Stimulated activated naive CD8-positive, alpha-beta T cell treated with anti-CD3 and anti-CD28 coated beads, Interleukin-15, Interleukin-2, amounts not matched to agents 100 U/mL and 50 U/mL, for 24 hours (primary cell): Measurements from ENCODE around the gene SPATA9.
"Not testable (repeated sequence)": the region's sequence is repeated elsewhere in the genome, so short reads cannot be mapped to it uniquely, and the experiment has no call there.

Experiments
- ATAC-seq: fragments of 150-1000 bp; cut with Tn5 transposase; one replicate; pipeline ENCODE4 v1.10.0; 2021
- DNase-seq: peaks from one replicate; pipeline ENCODE4 v3.0.0; 2021

The SPATA9 gene

GRCh38 chr5:95646226-95646568 lies 36.6 kb downstream of the SPATA9 start:
- not testable (repeated sequence) for ATAC-seq, DNase-seq

DNA sequence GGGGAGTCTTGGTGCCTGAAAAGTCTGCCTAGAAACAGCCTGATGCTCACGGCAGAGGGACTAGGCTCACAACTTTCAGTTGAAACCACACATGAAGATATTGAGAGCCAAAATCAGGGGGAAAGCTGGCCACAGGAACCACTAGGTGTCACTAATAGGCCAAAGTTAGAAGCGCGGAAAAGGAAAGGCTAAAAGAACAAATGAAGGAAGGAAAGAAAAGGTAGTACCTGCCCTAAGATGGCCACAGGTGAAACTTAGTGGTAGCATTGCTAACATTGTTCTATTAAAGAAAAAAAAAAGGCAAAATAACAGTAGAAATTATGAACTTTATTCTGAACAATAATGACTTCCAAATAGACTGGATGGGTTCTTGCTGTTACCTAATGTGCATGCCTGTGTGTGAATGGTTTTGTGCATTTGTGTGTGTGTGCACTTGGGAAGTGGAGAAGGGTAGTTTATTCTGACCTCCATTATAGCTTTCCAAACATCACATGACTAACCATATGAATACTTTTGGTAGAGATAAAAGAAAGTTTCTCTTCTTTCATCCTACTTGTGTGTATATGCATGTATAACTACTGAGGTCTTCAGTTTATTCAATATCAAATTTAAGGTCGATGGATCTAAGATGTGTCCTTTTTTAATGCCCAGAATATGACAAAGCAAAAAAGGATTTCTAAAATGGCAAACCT lies 38.3 kb downstream of the SPATA9 start:
- ATAC-seq, result peak; percentile 25
- DNase-seq, result peak; percentile 42

DNA sequence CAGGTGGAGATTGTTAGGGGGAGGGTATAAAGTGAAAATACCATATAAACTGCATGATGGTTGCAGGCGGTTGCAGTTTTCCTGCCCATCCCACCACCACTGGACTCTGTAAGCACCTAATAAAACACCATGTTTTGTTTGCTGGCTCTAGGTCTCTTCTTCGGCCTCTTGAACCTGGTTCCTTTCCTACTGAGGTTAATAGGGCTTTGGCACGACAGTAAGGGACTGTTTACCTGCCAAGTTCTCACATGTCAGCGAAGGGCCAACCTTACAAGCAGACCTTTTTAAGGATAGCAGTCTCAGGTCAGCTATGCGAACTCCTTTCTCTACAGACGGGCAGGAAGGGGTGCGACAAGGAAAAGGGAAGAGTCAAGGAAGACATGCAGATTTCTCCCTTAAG lies 39.6 kb downstream of the SPATA9 start:
- ATAC-seq (no peak), DNase-seq (no peak)

GRCh38 chr5:95641741-95642220 lies 41.0 kb downstream of the SPATA9 start:
- DNase-seq (no peak), ATAC-seq (no peak)

DNA sequence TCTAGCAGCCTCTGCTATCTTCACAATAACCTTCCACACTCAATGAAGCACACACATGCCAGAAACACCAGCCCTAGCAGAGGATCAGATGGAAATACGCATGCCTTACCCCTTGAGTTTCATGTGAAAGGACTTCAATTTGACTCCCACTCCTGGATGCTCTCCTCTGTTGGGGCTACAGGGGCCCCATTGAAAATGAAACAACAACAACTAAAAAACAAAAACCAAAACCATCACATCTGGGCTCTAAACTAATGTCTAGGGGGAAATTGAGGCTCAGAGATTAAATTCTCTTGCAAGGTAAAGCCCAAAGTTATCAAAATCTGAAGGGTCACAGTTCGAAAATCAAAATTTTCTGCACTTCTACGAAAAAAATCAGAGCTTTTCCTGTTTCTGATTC lies 44.2 kb downstream of the SPATA9 start:
- DNase-seq, result no peak
- no peak for ATAC-seq

- DNase-seq, result no peak
- ATAC-seq, result no peak
These were observed 48.7 kb downstream of the SPATA9 start for GRCh38 chr5:95634081-95634480.

DNA sequence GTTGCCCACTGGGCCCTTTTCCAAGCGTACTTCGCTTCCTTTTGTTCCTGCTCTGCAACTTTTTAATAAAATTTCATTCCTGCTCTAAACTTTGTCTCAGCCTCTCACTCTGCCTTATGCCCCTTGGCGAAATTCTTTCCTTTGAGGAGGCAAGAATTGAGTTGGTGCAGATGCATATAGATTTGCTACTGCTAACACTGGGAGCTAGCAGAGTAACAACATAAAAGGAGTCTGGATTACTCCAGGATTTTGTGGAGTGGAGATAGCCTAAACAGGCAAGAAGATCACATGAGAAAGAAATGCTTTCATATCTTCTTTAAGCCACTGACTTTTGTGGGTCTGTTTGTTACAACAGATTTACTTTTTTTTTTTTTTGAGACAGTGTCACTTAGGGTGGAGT lies 49.1 kb downstream of the SPATA9 start:
- DNase-seq (no peak), ATAC-seq (no peak)

DNA sequence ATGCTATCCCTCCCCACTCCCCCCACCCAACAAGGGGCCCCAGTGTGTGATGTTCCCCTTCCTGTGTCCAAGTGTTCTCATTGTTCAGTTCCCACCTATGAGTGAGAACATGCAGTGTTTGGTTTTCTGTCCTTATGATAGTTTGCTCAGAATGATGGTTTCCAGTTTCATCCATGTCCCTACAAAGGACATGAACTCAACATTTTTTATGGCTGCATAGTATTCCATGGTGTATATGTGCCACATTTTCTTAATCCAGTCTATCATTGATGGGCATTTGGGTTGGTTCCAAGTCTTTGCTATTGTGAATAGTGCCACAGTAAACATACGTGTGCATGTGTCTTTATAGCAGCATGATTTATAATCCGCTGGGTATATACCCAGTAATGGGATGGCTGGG lies 49.8 kb downstream of the SPATA9 start:
- ATAC-seq, result not testable (repeated sequence)

GRCh38 chr5:95631991-95632675 lies 50.7 kb downstream of the SPATA9 start:
- ATAC-seq (peak; percentile 99), DNase-seq (peak; percentile 65)

More for the DNA sequence above, 49.8 kb downstream of the SPATA9 start:
- DNase-seq, result not testable (repeated sequence)

GRCh38 chr5:95631255-95631958 lies 51.4 kb downstream of the SPATA9 start:
- no peak for ATAC-seq

GRCh38 chr5:95630394-95630917 lies 52.3 kb downstream of the SPATA9 start:
- ATAC-seq (no peak), DNase-seq (no peak)

More at GRCh38 chr5:95631255-95631958, 51.4 kb downstream of the SPATA9 start:
- no peak for DNase-seq

- DNase-seq (no peak), ATAC-seq (no peak)
These were observed 53.9 kb downstream of the SPATA9 start for GRCh38 chr5:95628933-95629332.

GRCh38 chr5:95627971-95628810 lies 54.6 kb downstream of the SPATA9 start:
- ATAC-seq, result no peak
- DNase-seq, result no peak

DNA sequence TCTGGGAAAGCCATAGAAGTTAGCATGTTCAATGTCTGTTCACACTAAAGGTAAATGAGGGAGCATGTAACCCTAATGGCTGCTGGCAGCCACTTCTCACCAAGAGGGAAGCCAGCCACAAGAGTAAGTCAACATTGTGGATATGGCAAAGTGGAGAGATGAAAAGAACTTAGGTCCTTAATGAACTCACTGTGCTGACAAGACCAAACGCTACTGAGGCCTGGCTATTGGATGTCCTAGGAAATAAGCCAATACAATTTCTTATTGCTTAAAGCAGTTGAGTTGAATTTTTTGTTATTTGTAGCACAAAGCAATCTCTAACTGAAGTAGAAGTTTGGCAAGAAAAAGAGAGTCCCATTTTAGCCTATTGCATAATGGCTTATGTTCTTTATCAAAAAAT lies 56.1 kb downstream of the SPATA9 start:
- DNase-seq, result no peak
- ATAC-seq, result no peak

- no peak for ATAC-seq
- no peak for DNase-seq
These were observed 58.4 kb downstream of the SPATA9 start for GRCh38 chr5:95624368-95624767.

- no peak for ATAC-seq
These were observed 59.1 kb downstream of the SPATA9 start for GRCh38 chr5:95623706-95624105.

DNA sequence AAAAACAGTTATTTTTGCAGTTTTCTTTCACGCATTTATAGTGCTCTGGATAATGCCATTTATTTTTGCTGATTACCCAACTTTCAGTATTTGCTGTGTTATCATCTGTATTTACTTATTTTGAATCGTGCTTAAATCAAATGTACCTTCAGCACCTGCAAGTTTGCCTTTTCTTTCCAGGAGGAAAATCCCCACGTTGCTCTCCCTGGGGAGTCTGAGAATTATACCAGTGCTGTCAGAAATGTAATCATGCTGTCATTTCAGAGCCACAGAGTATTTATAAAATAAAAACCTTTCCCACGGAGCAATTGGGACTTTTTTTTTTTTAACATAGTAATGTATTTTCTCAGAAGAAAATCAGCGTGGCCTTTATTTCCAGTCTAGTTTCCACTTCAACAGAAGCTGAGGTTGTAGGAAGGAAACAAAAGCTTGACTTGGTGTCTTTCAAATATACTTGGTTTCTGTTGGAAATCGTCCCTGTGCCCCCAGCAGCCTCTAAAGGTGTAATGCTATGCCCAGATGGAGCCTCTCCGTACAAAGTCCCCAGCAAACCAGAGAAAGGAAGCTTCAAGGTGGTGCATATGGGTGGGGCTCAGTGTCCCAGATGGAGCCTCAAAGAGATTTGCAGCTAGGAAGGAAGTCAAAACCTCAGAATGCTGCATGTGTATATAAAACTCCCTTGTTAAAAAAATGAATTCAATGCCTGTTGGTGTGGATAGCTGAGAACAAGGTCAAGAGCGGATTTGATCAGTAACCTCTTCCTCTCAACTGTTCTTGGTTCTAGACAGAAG lies 60.8 kb downstream of the SPATA9 start:
- DNase-seq, result no peak
- ATAC-seq, result no peak

More at GRCh38 chr5:95623706-95624105, 59.1 kb downstream of the SPATA9 start:
- DNase-seq, result no peak

DNA sequence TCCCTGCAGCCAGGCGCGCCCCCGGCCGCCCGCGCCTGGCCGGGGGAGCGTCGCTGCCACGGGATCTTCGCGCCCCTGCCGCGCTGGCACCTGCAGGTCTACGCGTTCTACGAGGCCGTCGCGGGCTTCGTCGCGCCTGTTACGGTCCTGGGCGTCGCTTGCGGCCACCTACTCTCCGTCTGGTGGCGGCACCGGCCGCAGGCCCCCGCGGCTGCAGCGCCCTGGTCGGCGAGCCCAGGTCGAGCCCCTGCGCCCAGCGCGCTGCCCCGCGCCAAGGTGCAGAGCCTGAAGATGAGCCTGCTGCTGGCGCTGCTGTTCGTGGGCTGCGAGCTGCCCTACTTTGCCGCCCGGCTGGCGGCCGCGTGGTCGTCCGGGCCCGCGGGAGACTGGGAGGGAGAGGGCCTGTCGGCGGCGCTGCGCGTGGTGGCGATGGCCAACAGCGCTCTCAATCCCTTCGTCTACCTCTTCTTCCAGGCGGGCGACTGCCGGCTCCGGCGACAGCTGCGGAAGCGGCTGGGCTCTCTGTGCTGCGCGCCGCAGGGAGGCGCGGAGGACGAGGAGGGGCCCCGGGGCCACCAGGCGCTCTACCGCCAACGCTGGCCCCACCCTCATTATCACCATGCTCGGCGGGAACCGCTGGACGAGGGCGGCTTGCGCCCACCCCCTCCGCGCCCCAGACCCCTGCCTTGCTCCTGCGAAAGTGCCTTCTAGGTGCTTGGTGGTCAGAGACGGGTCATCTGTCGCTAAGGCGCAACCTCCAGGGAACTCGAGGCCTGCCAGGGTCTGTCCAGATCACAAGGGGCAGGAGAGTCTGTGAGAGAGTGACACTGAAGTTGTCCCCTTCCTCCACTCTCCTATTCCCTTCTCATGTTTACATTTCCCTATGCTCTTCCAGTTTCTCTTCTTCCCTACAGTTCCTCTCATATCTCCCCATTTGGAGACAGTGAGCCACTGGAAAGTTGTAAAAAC lies 61.6 kb downstream of the SPATA9 start:
- ATAC-seq (peak; percentile 60), DNase-seq (peak; percentile 51)

DNA sequence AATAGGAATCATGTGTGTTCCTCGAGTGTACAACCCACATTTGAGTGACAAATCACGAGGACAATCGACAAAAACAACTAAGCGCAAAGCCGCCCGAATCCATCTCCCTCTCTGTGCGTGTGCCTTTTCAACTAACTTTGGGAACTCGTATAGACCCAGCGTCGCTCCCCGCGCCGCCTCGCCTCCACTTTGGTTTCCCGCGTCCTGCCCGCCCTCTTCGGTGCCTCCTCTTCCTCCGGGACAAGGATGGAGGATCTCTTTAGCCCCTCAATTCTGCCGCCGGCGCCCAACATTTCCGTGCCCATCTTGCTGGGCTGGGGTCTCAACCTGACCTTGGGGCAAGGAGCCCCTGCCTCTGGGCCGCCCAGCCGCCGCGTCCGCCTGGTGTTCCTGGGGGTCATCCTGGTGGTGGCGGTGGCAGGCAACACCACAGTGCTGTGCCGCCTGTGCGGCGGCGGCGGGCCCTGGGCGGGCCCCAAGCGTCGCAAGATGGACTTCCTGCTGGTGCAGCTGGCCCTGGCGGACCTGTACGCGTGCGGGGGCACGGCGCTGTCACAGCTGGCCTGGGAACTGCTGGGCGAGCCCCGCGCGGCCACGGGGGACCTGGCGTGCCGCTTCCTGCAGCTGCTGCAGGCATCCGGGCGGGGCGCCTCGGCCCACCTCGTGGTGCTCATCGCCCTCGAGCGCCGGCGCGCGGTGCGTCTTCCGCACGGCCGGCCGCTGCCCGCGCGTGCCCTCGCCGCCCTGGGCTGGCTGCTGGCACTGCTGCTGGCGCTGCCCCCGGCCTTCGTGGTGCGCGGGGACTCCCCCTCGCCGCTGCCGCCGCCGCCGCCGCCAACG lies 62.5 kb downstream of the SPATA9 start, which contains the start of gene GPR150:
TSS of gene GPR150 (plus strand) at position 58 of the 840 bp plus-strand sequence. CDS start at position 247, 189 bp downstream.
- ATAC-seq (peak; percentile 64), DNase-seq (peak; percentile 73)
